Stomach (tissue), 4 donors: Measurements from ENCODE around the gene ZNF580.

ENCODE experiments used
- POLR2A ChIP-seq, 4 donors: fragments of 450-650 bp; IDR thresholded peaks; one replicate each; pipeline ENCODE4 v1.6.1; 2016; ENCODE audit warnings: antibody characterized with exemption in 4 of 4, control low read depth in 2 of 4, mild to moderate bottlenecking in 1 of 4, moderate library complexity in 1 of 4
- POLR2AphosphoS5 ChIP-seq, 3 donors: sonication (generic); formaldehyde crosslinking; IDR thresholded peaks; one replicate each; pipeline ENCODE4 v1.6.1; 2016; ENCODE audit warnings: antibody characterized with exemption in 3 of 3
- TF ChIP-seq, protein P1 (sequence below), 7 experiments: fragments of 450-650 bp in 4 of 7; fragments of 200-600 bp in 3 of 7; sonication (generic) in 3 of 7; IDR thresholded peaks; one replicate each; pipeline ENCODE4 v1.5.1; 2016 to 2019; ENCODE audit warnings: antibody characterized with exemption in 7 of 7, control low read depth in 2 of 7, mild to moderate bottlenecking in 1 of 7

DNA sequence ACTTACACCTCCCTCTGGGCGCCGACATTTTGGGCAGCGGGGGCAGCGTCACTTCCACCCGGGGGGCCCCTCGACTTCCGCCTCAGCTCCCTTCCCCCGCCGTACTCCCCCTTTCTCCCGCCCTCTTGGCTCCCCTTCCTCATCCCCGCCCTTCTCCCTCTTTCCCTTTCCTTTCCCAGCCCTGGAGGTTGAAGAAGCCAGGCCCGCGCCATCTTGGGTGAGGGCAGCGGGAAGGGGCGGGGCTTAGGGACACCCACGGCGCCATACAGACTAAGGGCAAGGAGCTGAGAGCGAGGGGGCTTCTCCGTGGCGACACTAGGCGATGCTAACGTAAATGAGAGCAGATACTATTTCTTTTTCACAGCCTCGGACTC lies 41.3 kb upstream of the ZNF580 start, which contains the start of gene FIZ1:
- TF ChIP-seq, protein P1, sequence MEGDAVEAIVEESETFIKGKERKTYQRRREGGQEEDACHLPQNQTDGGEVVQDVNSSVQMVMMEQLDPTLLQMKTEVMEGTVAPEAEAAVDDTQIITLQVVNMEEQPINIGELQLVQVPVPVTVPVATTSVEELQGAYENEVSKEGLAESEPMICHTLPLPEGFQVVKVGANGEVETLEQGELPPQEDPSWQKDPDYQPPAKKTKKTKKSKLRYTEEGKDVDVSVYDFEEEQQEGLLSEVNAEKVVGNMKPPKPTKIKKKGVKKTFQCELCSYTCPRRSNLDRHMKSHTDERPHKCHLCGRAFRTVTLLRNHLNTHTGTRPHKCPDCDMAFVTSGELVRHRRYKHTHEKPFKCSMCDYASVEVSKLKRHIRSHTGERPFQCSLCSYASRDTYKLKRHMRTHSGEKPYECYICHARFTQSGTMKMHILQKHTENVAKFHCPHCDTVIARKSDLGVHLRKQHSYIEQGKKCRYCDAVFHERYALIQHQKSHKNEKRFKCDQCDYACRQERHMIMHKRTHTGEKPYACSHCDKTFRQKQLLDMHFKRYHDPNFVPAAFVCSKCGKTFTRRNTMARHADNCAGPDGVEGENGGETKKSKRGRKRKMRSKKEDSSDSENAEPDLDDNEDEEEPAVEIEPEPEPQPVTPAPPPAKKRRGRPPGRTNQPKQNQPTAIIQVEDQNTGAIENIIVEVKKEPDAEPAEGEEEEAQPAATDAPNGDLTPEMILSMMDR (IDR thresholded peaks at IDR 0.05) = no peak
- no peak for TF ChIP-seq POLR2A (IDR thresholded peaks at IDR 0.05)
- TF ChIP-seq POLR2AphosphoS5 (IDR thresholded peaks at IDR 0.05) = peak; percentile 38 to 82 (median 51)
